GM23248 (cell line): Measurements from ENCODE around the gene LZTS2. TPM values are rescaled to one million over a fixed set of nuclear protein-coding genes. Genes with fewer than 3 reads are reported as not detected.

Source experiments
- DNase-seq: peaks from one replicate; pipeline ENCODE4 v3.0.0-alpha.2; 2015
- H2AFZ ChIP-seq: fragments of 200-600 bp; sonication (generic); 2 replicates; pipeline ENCODE4 v1.6.1; 2016; ENCODE audit warnings: antibody characterized with exemption
- H3F3A ChIP-seq: fragments of 200-600 bp; sonication (generic); 2 replicates; pipeline ENCODE4 v1.6.1; 2016; ENCODE audit warnings: mild to moderate bottlenecking, antibody characterized with exemption, mixed run types; ENCODE audit not compliant: insufficient read depth
- H3K27ac ChIP-seq: fragments of 200-600 bp; sonication (generic); 2 replicates; pipeline ENCODE4 v1.5.1; 2016; ENCODE audit warnings: mild to moderate bottlenecking
- H3K27me3 ChIP-seq: fragments of 200-600 bp; sonication (generic); replicated peaks from 2 replicates; pipeline ENCODE4 v1.6.1; 2016; ENCODE audit warnings: mild to moderate bottlenecking; ENCODE audit not compliant: insufficient read depth
- H3K36me3 ChIP-seq: fragments of 200-600 bp; sonication (generic); 2 replicates; pipeline ENCODE4 v1.6.1; 2016; ENCODE audit warnings: low read depth, mild to moderate bottlenecking
- H3K4me1 ChIP-seq: fragments of 200-600 bp; sonication (generic); 2 replicates; pipeline ENCODE4 v1.6.1; 2016; ENCODE audit warnings: mild to moderate bottlenecking; ENCODE audit not compliant: insufficient read depth
- H3K4me2 ChIP-seq: fragments of 200-600 bp; sonication (generic); one replicate; pipeline ENCODE4 v1.6.1; 2016; ENCODE audit warnings: mild to moderate bottlenecking; ENCODE audit not compliant: unreplicated experiment
- H3K4me3 ChIP-seq: fragments of 200-600 bp; sonication (generic); 2 replicates; pipeline ENCODE4 v1.5.1; 2016; ENCODE audit warnings: mild to moderate bottlenecking
- H3K79me2 ChIP-seq: fragments of 200-600 bp; sonication (generic); 2 replicates; pipeline ENCODE4 v1.6.1; 2016; ENCODE audit warnings: mild to moderate bottlenecking; ENCODE audit not compliant: insufficient read depth
- H3K9ac ChIP-seq: fragments of 200-600 bp; sonication (generic); 2 replicates; pipeline ENCODE4 v1.6.1; 2016; ENCODE audit warnings: mild to moderate bottlenecking
- H3K9me2 ChIP-seq: fragments of 200-600 bp; sonication (generic); 2 replicates; pipeline ENCODE4 v1.6.1; 2016; ENCODE audit warnings: mixed run types, mild to moderate bottlenecking, moderate library complexity; ENCODE audit not compliant: insufficient read depth
- H3K9me3 ChIP-seq: fragments of 200-600 bp; sonication (generic); one replicate; pipeline ENCODE4 v1.6.1; 2017; ENCODE audit warnings: low read depth
- H4K20me1 ChIP-seq: fragments of 200-600 bp; sonication (generic); 2 replicates; pipeline ENCODE4 v1.6.0; 2016; ENCODE audit not compliant: insufficient read depth
- EZH2 ChIP-seq: fragments of 200-600 bp; sonication (generic); IDR thresholded peaks from 2 replicates; pipeline ENCODE4 v1.6.1; 2018; ENCODE audit warnings: antibody characterized with exemption, mild to moderate bottlenecking; ENCODE audit not compliant: insufficient read depth, poor library complexity, severe bottlenecking
- EZH2phosphoT487 ChIP-seq: fragments of 200-600 bp; sonication (generic); IDR thresholded peaks from 2 replicates; pipeline ENCODE4 v1.6.1; 2018; ENCODE audit warnings: antibody characterized with exemption, moderate library complexity, mild to moderate bottlenecking, low read depth; ENCODE audit not compliant: insufficient read depth
- WGBS, 2 experiments: methylation state at CpG; one replicate each; pipeline ENCODE4 v1.1.6; 2015 to 2017; ENCODE audit warnings: low lambda C conversion rate in 2 of 2, low coverage in 1 of 2; ENCODE audit errors: missing lambda C conversion rate in 2 of 2; 5-methylcytosine and 5-hydroxymethylcytosine counted together
- in situ Hi-C: fragments of 300-500 bp; cut with MboI; formaldehyde crosslinking; loops from 2 replicates; pipeline ENCODE4 v1.15.0; 2020
- polyA plus RNA-seq: library from polyadenylated mRNA; unstranded; fragments of >200 nt; fragmentation: Nextera tagmentation; extraction: Ambion mirVana; gene quantifications from 2 replicates; pipeline ENCODE4 v1.2.1, GENCODE V29; 2016
- total RNA-seq: library from RNA; depleted of rRNA; stranded (reverse); fragments of >200 nt; shearing (Covaris generic); gene quantifications from 2 replicates; pipeline ENCODE4 v1.2.3, GENCODE V29; 2014; rRNA removed

The LZTS2 gene
- total RNA-seq, result 95.2 and 113 TPM in 2 replicates
- 51.1 and 54.8 TPM in 2 replicates for polyA plus RNA-seq

GRCh38 chr10:100999742-101000126 is at the start of gene LZTS2:
TSS of gene LZTS2 (plus strand) at chr10:100999808. CDS start at chr10:101002539, 2,731 bp downstream.
- peaks cover 23% of the 10 kb centered on the region for H3F3A ChIP-seq

GRCh38 chr10:100960251-100960650 is 39.4 kb upstream of the LZTS2 start:
- Histone ChIP-seq H2AFZ (no peak overlapping the region), H3K9ac (no peak overlapping the region), H3K79me2 (no peaks in the 10 kb centered on the region), H3K9me2 (no peaks in the 10 kb centered on the region), H3K4me3 (no peak overlapping the region), H3K27me3 (no peaks in the 10 kb centered on the region), H3F3A (peaks cover 12% of the 10 kb centered on the region; the same call in 1 of the 2 replicates), H4K20me1 (no peaks in the 10 kb centered on the region), H3K36me3 (peaks cover 73% of the 10 kb centered on the region), H3K4me2 (no peak overlapping the region), H3K4me1 (no peaks in the 10 kb centered on the region), H3K9me3 (no peaks in the 10 kb centered on the region), H3K27ac (no peak overlapping the region)
- no peak for DNase-seq
- TF ChIP-seq EZH2 (no peak), EZH2phosphoT487 (no peak)
- in situ Hi-C loops, result no loop called here

More at GRCh38 chr10:100999742-101000126, at the start of gene LZTS2:
- Histone ChIP-seq H3K36me3 (peaks cover 10% of the 10 kb centered on the region), H3K9me2 (no peaks in the 10 kb centered on the region), H3K27me3 (no peaks in the 10 kb centered on the region), H2AFZ (peak within 1 kb of the TSS; percentile 81), H3K4me1 (peaks cover 22% of the 10 kb centered on the region), H3K9me3 (no peaks in the 10 kb centered on the region), H4K20me1 (no peaks in the 10 kb centered on the region), H3K4me3 (peak within 1 kb of the TSS; percentile 98), H3K27ac (peak within 1 kb of the TSS; percentile 91), H3K9ac (peak within 1 kb of the TSS; percentile 100), H3K4me2 (peak within 1 kb of the TSS; percentile 86), H3K79me2 (peaks cover 50% of the 10 kb centered on the region)
- TF ChIP-seq EZH2 (no peak), EZH2phosphoT487 (no peak)
- no peak for DNase-seq
- in situ Hi-C loops, result no loop called here
- 2 to 3% methylated on average over 7 to 41 of the region's 44 CpGs for WGBS, 2 experiments

GRCh38 chr10:100962351-100963080 is 37.1 kb upstream of the LZTS2 start:
- Histone ChIP-seq H3F3A (peaks cover 12% of the 10 kb centered on the region; the same call in 1 of the 2 replicates), H3K4me3 (no peak overlapping the region), H3K27ac (no peak overlapping the region), H2AFZ (no peak overlapping the region), H3K4me1 (no peaks in the 10 kb centered on the region), H3K9me2 (no peaks in the 10 kb centered on the region), H3K4me2 (no peak overlapping the region), H3K9ac (no peak overlapping the region), H3K9me3 (no peaks in the 10 kb centered on the region), H3K27me3 (no peaks in the 10 kb centered on the region), H3K79me2 (no peaks in the 10 kb centered on the region), H3K36me3 (peaks cover 54% of the 10 kb centered on the region), H4K20me1 (no peaks in the 10 kb centered on the region)
- TF ChIP-seq EZH2, result no peak
- TF ChIP-seq EZH2phosphoT487, result no peak
- DNase-seq, result no peak
- in situ Hi-C loops, result no loop called here
- 83 to 85% methylated on average over 4 of the region's 4 CpGs for WGBS, 2 experiments

- TF ChIP-seq EZH2, result no peak
- TF ChIP-seq EZH2phosphoT487, result no peak
- H3K27ac ChIP-seq, result no peak overlapping the region
- no peak overlapping the region for H3K4me2 ChIP-seq
- DNase-seq, result no peak
- no peak overlapping the region for H2AFZ ChIP-seq
- WGBS, 2 experiments, result 96% methylated on average over 1 of the region's 1 CpG
- no peaks in the 10 kb centered on the region for H4K20me1 ChIP-seq
- H3K4me3 ChIP-seq, result no peak overlapping the region
- peaks cover 12% of the 10 kb centered on the region; the same call in 1 of the 2 replicates for H3F3A ChIP-seq
- no peaks in the 10 kb centered on the region for H3K27me3 ChIP-seq
- no peaks in the 10 kb centered on the region for H3K9me2 ChIP-seq
- in situ Hi-C loops, result no loop called here
- H3K9me3 ChIP-seq, result no peaks in the 10 kb centered on the region
- H3K4me1 ChIP-seq, result 0 out of 2 replicates have a peak, but pooled peaks cover 4% of the 10 kb centered on the region
- no peak overlapping the region for H3K9ac ChIP-seq
- peaks cover 42% of the 10 kb centered on the region for H3K36me3 ChIP-seq
- no peaks in the 10 kb centered on the region for H3K79me2 ChIP-seq
These were observed 35.8 kb upstream of the LZTS2 start for GRCh38 chr10:100963826-100964225.
